ENCODE results near the gene PPP1R3D.

PPP1R3D gene

DNA sequence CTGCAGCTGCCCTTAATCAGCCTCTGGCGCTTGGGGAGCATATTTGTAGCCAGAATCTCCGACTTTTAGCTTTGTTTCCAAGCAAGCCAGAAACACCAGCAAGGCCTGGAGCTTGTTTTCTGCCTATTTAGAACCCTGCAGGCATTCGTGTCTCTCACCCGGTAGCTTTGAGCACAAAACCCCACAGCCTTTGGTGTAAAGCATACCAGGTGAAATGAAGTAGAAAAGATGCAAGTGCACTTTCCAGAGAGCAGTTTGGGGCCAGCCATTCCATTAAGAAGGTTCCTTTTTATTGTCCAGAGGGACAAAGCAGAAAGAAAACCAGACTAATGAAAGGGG is 820 bp upstream of the PPP1R3D start:
- peak overlapping the region; percentile 97 to 99 for H3K4me3 Mint-ChIP-seq
- ATAC-seq (replicated peaks) (no peak), DNase-seq (no peak)
- H3K27ac Mint-ChIP-seq, result peak overlapping the region; percentile 96 to 98
- H3K36me3 Mint-ChIP-seq (ENCODE audit: insufficient read depth), result peaks cover 37% of the 10 kb centered on the region
- peaks cover 21 to 30% of the 10 kb centered on the region in 2 donors for H3K4me1 Mint-ChIP-seq (ENCODE audit: low read depth in 2 of 2)
- H3K27me3 Mint-ChIP-seq, result no peaks in the 10 kb centered on the region
- no peaks in the 10 kb centered on the region for H3K9me3 Mint-ChIP-seq

GRCh38 chr20:59939879-59940128 is 301 bp downstream of the PPP1R3D start:
- DNase-seq (no peak), ATAC-seq (replicated peaks) (peak; percentile 11)
- Mint-ChIP-seq H3K36me3 (ENCODE audit: insufficient read depth) (peaks cover 36% of the 10 kb centered on the region), H3K4me1 (ENCODE audit: low read depth in 2 of 2) (peaks cover 21 to 31% of the 10 kb centered on the region in 2 donors), H3K9me3 (no peaks in the 10 kb centered on the region), H3K27me3 (no peaks in the 10 kb centered on the region), H3K27ac (peak overlapping the region; percentile 96 to 98), H3K4me3 (peak overlapping the region; percentile 97 to 99)

DNA sequence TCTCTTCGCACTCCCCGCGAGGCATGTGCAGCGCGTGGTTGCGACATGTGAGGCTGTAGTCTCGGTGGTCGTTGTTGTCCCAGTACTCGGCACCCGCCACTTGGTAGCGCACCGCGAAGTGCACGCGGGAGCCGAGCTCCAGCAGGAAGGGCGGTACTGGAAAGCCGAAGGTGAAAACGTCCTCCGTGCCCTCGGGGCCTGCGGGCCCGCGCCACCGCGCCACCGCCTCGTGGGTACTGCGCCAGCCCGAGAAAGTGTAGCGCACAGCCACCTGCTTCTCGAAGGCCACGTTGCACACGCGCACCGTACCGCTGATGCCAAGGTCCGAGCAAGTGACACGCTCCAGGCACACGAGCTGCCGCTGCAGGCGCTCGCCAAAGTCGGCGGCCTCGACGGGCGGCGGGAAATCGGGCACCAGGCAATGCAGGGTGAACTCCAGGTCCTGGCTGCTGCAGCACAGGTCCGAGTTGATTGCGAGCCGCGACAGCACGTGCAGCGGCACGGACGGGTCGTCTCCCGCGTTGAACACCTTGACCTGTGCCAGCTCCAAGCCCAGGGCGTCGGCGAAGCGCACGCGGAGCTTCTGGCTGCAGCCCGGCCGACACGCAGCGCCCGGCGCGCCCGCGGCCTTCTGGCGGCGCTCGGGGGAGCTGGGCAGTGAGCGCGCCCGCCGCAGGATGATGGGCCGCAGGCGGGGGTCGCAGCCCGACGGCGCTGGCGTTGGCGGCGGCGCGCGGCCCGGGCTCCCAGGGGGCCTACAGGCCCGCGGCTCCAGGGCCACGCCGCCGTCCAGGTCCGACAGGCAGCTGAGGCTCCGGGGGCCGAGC is 840 bp downstream of the PPP1R3D start:
- no peak for DNase-seq
- ATAC-seq (replicated peaks), result no peak
- peaks cover 21 to 31% of the 10 kb centered on the region in 2 donors for H3K4me1 Mint-ChIP-seq (ENCODE audit: low read depth in 2 of 2)
- H3K9me3 Mint-ChIP-seq, result no peaks in the 10 kb centered on the region
- H3K4me3 Mint-ChIP-seq, result peak overlapping the region; percentile 97 to 99
- no peaks in the 10 kb centered on the region for H3K27me3 Mint-ChIP-seq
- H3K36me3 Mint-ChIP-seq (ENCODE audit: insufficient read depth), result peaks cover 31% of the 10 kb centered on the region
- H3K27ac Mint-ChIP-seq, result peak overlapping the region; percentile 81 to 98

- no peak for DNase-seq
- ATAC-seq (replicated peaks), result no peak
- Mint-ChIP-seq H3K4me3 (peak overlapping the region; percentile 86 to 97), H3K27me3 (no peaks in the 10 kb centered on the region), H3K4me1 (ENCODE audit: low read depth in 2 of 2) (peaks cover 21 to 31% of the 10 kb centered on the region in 2 donors), H3K9me3 (no peaks in the 10 kb centered on the region), H3K36me3 (ENCODE audit: insufficient read depth) (peaks cover 27% of the 10 kb centered on the region), H3K27ac (peak overlapping the region; percentile 81 to 91)
These were observed 1.4 kb downstream of the PPP1R3D start for GRCh38 chr20:59938696-59939051.

GRCh38 chr20:59938221-59938620 is 1.9 kb downstream of the PPP1R3D start:
- no peak for ATAC-seq (replicated peaks)
- Mint-ChIP-seq H3K9me3 (no peaks in the 10 kb centered on the region), H3K27me3 (no peaks in the 10 kb centered on the region), H3K36me3 (ENCODE audit: insufficient read depth) (peaks cover 26% of the 10 kb centered on the region), H3K27ac (peak overlapping the region; percentile 81 to 91), H3K4me1 (ENCODE audit: low read depth in 2 of 2) (peaks cover 21 to 31% of the 10 kb centered on the region in 2 donors), H3K4me3 (peak overlapping the region; percentile 86 to 97)
- DNase-seq, result no peak

DNA sequence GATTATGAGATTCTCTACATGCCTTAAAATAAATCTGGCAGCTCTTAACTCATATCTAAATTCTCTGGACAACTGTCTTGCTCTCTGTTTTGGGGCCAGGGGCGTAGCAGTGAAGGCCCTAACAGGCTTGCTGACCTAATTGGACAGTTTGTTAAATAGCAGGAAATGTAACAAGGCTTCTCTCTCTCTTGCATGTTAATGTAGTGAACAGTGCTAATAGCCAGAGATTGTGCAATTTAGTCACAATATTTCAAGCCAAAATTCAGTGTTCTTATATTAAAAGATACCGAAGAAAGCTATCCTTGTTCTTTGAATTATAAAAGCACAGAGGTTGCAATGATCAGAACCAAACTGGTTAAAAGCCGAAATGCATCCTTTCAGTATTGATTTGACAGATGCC is 3.0 kb downstream of the PPP1R3D start:
- ATAC-seq (replicated peaks) (no peak), DNase-seq (no peak)
- Mint-ChIP-seq H3K9me3 (no peaks in the 10 kb centered on the region), H3K27me3 (no peaks in the 10 kb centered on the region), H3K36me3 (ENCODE audit: insufficient read depth) (peaks cover 26% of the 10 kb centered on the region), H3K27ac (peak overlapping the region; percentile 29 to 81), H3K4me1 (ENCODE audit: low read depth in 2 of 2) (peaks cover 21 to 31% of the 10 kb centered on the region in 2 donors), H3K4me3 (no peak overlapping the region)

- ATAC-seq (replicated peaks) (no peak), DNase-seq (no peak)
- H3K27me3 Mint-ChIP-seq, result no peaks in the 10 kb centered on the region
- peaks cover 30% of the 10 kb centered on the region for H3K36me3 Mint-ChIP-seq (ENCODE audit: insufficient read depth)
- no peaks in the 10 kb centered on the region for H3K9me3 Mint-ChIP-seq
- H3K27ac Mint-ChIP-seq, result peak overlapping the region in 1 of 2 donors; percentile 22
- H3K4me1 Mint-ChIP-seq (ENCODE audit: low read depth in 2 of 2), result peaks cover 17 to 26% of the 10 kb centered on the region in 2 donors
- H3K4me3 Mint-ChIP-seq, result no peak overlapping the region
These were observed 3.7 kb downstream of the PPP1R3D start for GRCh38 chr20:59936409-59936808.

DNA sequence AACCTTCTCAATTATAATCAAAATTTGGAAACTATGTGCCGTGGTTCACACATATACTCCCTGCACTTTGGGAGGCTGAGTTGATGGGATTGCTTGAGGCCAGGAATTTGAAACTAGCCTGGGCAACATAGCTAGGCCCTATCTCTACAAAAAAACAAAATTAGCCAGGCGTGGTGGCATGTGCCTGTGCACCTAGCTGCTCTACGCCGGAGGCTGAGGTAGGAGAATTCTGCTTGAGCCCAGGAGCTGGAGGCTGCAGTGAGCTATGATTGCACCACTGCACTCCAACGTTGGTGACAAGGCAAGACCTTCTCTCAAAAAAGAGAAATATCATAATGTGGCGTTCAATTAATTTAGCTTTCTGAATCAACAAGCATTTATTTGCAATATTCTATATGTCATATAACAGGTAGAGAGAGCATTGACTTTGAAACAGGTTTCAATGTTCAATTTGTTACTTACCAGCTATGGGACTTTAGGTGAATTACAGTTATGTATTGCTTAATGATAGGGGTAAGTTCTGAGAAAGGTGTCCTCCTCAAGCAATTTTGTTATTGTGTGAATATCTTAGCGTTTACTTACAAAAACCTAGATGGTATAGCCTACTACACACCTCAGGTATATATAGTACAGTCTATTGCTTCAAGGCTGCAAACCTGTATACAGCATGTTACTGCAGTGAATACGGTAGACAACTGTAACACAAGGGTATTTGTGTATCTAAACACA is 4.5 kb downstream of the PPP1R3D start:
- no peaks in the 10 kb centered on the region for H3K9me3 Mint-ChIP-seq
- DNase-seq (no peak), ATAC-seq (replicated peaks) (no peak)
- peaks cover 25% of the 10 kb centered on the region for H3K36me3 Mint-ChIP-seq (ENCODE audit: insufficient read depth)
- H3K27me3 Mint-ChIP-seq, result no peaks in the 10 kb centered on the region
- H3K4me3 Mint-ChIP-seq, result no peak overlapping the region
- H3K27ac Mint-ChIP-seq, result no peak overlapping the region
- H3K4me1 Mint-ChIP-seq (ENCODE audit: low read depth in 2 of 2), result peaks cover 11 to 19% of the 10 kb centered on the region in 2 donors

DNA sequence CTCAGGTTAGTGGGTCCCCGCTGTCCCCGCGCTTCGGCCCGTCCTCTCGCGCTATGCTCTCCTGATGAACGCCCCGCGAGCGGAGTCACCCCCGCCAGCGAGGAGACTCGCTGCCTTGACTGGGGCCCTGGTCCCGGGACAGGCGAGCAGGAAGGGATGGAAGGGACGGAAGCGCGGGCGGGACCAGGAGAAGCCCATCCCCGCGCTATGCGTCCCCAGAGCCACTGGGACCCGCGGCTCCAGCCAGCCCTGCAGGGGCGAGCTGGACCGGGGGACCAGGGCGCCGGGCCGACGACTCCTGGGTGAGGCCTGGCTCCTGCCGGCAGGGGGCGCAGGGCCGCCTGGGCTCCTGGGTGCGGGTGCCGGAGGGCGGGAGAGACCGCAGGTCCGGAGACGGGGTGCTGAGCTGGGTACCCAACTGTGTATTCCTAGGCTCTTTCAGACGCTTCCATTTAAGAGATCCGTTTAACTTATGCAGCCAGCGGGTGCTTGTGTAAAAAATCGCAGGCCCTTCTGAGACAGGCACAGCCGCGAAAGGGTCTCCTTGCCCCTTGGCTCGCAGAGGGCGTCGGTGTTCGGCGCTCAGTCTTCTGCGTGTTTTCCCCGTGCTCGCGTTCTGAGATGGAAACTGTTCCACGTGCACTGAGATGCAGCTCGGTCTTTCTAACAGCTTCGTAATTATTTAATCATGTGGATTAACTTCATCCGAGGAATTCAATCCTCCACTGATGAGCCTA is 6.1 kb downstream of the PPP1R3D start:
- no peaks in the 10 kb centered on the region for H3K27me3 Mint-ChIP-seq
- ATAC-seq (replicated peaks) (peak; percentile 75), DNase-seq (peak; percentile 70 to 79 (median 78))
- peaks cover 12% of the 10 kb centered on the region for H3K36me3 Mint-ChIP-seq (ENCODE audit: insufficient read depth)
- H3K27ac Mint-ChIP-seq, result peak overlapping the region; percentile 46 to 71
- no peaks in the 10 kb centered on the region for H3K9me3 Mint-ChIP-seq
- H3K4me3 Mint-ChIP-seq, result peak overlapping the region; percentile 74 to 79
- H3K4me1 Mint-ChIP-seq (ENCODE audit: low read depth in 2 of 2), result peaks cover 8 to 16% of the 10 kb centered on the region in 2 donors

GRCh38 chr20:59933296-59933848 is 6.7 kb downstream of the PPP1R3D start, which contains the start of gene SYCP2:
Gene SYCP2, minus strand, starts transcription at chr20:59933637. Its CDS starts 11,224 bp downstream, at chr20:59922413.
- Mint-ChIP-seq H3K4me3 (peak within 1 kb of the TSS; percentile 74 to 79), H3K27ac (peak within 1 kb of the TSS; percentile 46 to 71)

DNA sequence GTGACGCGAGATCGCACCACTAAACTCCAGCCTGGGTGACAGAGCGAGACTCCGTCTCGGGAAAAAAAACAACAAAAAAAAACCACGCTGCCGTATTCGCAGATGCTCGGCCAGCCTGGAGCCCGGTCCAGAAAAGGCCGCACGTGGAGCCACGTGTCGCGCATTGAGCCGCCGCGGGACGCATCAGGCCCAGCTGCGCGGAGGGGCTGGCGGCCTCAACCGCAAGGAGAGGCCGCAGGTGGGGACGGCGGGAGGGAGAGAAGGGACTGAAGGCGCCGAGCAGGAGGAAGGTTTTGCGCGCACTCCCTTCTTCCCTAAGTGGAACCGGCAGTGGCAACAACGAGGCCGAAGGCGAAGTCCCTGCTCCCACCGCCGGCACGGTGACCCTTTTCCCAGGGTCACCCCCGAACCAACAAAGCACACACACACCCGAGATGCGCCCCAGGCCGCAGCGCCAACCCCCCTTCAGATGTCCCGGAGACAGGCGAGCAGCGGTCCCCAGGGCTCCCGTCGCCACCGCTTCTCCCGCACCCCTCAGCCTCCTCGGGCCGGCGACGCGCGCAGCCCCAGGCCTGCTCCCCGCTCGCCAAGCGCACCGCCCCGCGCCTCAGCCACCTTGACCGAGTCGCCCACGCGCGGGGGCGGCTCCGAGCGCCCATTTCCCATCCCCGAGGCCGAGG is 7.3 kb downstream of the PPP1R3D start:
- no peak for ATAC-seq (replicated peaks)
- no peak for DNase-seq
- Mint-ChIP-seq H3K27ac (no peak overlapping the region), H3K9me3 (no peaks in the 10 kb centered on the region), H3K27me3 (no peaks in the 10 kb centered on the region), H3K4me1 (ENCODE audit: low read depth in 2 of 2) (peaks cover 0 to 7% of the 10 kb centered on the region in 2 donors), H3K36me3 (ENCODE audit: insufficient read depth) (peaks cover 6% of the 10 kb centered on the region), H3K4me3 (peak overlapping the region; percentile 74 to 79)

More at GRCh38 chr20:59933296-59933848, 6.7 kb downstream of the PPP1R3D start, which contains the start of gene SYCP2:
- peaks cover 8% of the 10 kb centered on the region for H3K36me3 Mint-ChIP-seq (ENCODE audit: insufficient read depth)
- H3K9me3 Mint-ChIP-seq, result no peaks in the 10 kb centered on the region
- no peaks in the 10 kb centered on the region for H3K27me3 Mint-ChIP-seq
- DNase-seq (peak; percentile 48 to 67 (median 59)), ATAC-seq (replicated peaks) (peak; percentile 82)
- peaks cover 2 to 10% of the 10 kb centered on the region in 2 donors for H3K4me1 Mint-ChIP-seq (ENCODE audit: low read depth in 2 of 2)

DNA sequence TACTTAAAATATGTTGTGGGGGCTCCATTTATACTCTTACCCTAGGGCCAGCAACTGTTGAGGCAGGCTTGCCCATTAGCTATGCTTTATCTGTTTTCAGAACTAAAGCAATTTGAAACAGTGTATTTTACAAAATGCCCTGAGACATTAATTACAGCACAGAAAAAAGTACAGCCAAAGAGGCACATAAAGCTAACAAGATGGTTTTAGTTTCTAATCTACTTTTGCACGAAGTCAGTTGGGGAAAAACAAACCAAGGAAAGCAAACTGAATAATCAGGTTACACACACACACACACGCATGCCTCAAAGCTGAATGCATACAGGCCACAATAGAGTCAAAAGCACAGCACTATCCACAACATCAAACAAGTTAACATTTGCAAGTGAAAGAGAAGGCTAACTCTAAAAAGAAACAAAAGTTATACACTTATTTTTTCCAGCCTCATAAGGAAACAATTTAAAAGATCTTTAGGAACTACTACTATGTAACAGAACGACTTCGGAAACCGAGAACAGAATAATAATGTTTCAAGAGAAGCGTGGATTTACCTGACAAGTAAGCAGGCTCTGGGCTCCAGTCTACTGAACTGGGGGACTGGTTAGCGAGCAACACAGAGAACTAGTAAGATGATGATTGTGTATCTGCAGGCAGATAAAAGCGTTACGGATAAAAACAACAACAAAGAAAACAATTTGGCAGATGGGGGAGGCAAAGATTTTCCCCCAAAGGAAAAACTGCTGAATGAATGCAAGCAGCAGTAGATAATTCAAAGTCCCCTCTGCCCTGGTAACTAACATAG is 8.4 kb downstream of the PPP1R3D start:
- H3K4me3 Mint-ChIP-seq, result peak overlapping the region; percentile 51 to 79
- no peaks in the 10 kb centered on the region for H3K27me3 Mint-ChIP-seq
- no peaks in the 10 kb centered on the region for H3K9me3 Mint-ChIP-seq
- no peak overlapping the region for H3K27ac Mint-ChIP-seq
- no peak for DNase-seq
- ATAC-seq (replicated peaks), result no peak
- H3K36me3 Mint-ChIP-seq (ENCODE audit: insufficient read depth), result peaks cover 6% of the 10 kb centered on the region
- H3K4me1 Mint-ChIP-seq (ENCODE audit: low read depth in 2 of 2), result peaks cover 0 to 7% of the 10 kb centered on the region in 2 donors
